Activated naive CD8-positive, alpha-beta T cell treated with anti-CD3 and anti-CD28 coated beads for 36 hours (primary cell): ENCODE measurements around the gene FBXO17. TPM values are rescaled to one million over a fixed set of nuclear protein-coding genes. Genes with fewer than 3 reads are reported as not detected.

Source experiments
- DNase-seq: peaks from one replicate; pipeline ENCODE4 v3.0.0; 2021
- H3K27ac Mint-ChIP-seq: one replicate; pipeline ENCODE4 v1.8.0; 2022; ENCODE audit warnings: mild to moderate bottlenecking, moderate library complexity, mixed read lengths
- H3K27me3 Mint-ChIP-seq: one replicate; pipeline ENCODE4 v1.8.0; 2022; ENCODE audit warnings: mild to moderate bottlenecking, mixed read lengths
- H3K36me3 Mint-ChIP-seq: one replicate; pipeline ENCODE4 v1.8.0; 2021; ENCODE audit warnings: mild to moderate bottlenecking, mixed read lengths
- H3K4me1 Mint-ChIP-seq: one replicate; pipeline ENCODE4 v1.8.0; 2021; ENCODE audit warnings: mixed read lengths
- H3K4me3 Mint-ChIP-seq: one replicate; pipeline ENCODE4 v1.8.0; 2022; ENCODE audit warnings: mild to moderate bottlenecking, moderate library complexity, mixed read lengths
- H3K9me3 Mint-ChIP-seq: one replicate; pipeline ENCODE4 v1.8.0; 2022; ENCODE audit warnings: mixed read lengths
- total RNA-seq, 2 experiments: library from RNA; stranded (reverse); gene quantifications; one replicate each; pipeline ENCODE4 v1.2.3, GENCODE V29; 2021

The FBXO17 gene
- total RNA-seq, 2 experiments from 2014 or later = not detected

GRCh38 chr19:38918526-38918925, 57.0 kb downstream of the FBXO17 start:
- H3K36me3 Mint-ChIP-seq = peaks cover 14% of the 10 kb centered on the region
- no peak overlapping the region for H3K27ac Mint-ChIP-seq
- DNase-seq = no peak
- H3K4me1 Mint-ChIP-seq = no peaks in the 10 kb centered on the region
- no peaks in the 10 kb centered on the region for H3K9me3 Mint-ChIP-seq
- no peaks in the 10 kb centered on the region for H3K27me3 Mint-ChIP-seq
- H3K4me3 Mint-ChIP-seq = no peak overlapping the region

DNA sequence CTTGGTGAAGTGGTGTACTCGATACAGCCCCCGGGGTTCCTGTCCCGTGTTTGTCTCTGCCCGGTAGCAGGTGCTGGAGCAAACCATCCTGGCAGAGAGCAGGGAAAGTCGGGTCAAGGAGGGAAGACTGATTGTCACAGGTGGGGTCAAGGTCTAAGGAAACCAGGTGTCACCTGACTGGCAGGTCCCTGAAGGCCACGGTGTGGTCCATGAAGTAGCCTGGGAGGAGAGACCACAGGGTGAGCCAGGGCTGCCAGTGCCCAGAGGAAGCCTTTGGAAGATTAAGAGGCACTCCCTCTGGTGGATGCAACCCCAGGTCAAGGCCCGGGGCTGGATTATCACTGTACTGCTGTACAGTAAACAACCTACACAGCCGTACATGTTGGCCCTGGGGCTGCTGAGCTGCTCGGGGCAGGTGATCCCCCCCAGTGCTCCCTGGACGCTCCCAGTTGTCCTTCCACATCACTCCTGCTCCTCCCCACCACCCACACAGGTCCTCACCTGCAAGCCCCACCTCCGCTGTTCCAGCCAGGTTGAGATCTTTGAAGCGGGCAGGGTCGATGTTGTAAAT, 57.5 kb downstream of the FBXO17 start:
- DNase-seq = no peak
- H3K36me3 Mint-ChIP-seq = peaks cover 14% of the 10 kb centered on the region
- no peak overlapping the region for H3K27ac Mint-ChIP-seq
- H3K9me3 Mint-ChIP-seq = no peaks in the 10 kb centered on the region
- H3K4me1 Mint-ChIP-seq = peaks cover 1% of the 10 kb centered on the region
- no peak overlapping the region for H3K4me3 Mint-ChIP-seq
- no peaks in the 10 kb centered on the region for H3K27me3 Mint-ChIP-seq

- H3K27me3 Mint-ChIP-seq = no peaks in the 10 kb centered on the region
- H3K9me3 Mint-ChIP-seq = no peaks in the 10 kb centered on the region
- peaks cover 6% of the 10 kb centered on the region for H3K4me1 Mint-ChIP-seq
- H3K4me3 Mint-ChIP-seq = no peak overlapping the region
- no peak for DNase-seq
- no peak overlapping the region for H3K27ac Mint-ChIP-seq
- H3K36me3 Mint-ChIP-seq = peaks cover 14% of the 10 kb centered on the region
Observed at GRCh38 chr19:38917516-38917915, 58.0 kb downstream of the FBXO17 start.

- DNase-seq = no peak
- H3K36me3 Mint-ChIP-seq = peaks cover 5% of the 10 kb centered on the region
- H3K27ac Mint-ChIP-seq = no peak overlapping the region
- peaks cover 7% of the 10 kb centered on the region for H3K4me1 Mint-ChIP-seq
- no peaks in the 10 kb centered on the region for H3K27me3 Mint-ChIP-seq
- no peaks in the 10 kb centered on the region for H3K9me3 Mint-ChIP-seq
- H3K4me3 Mint-ChIP-seq = no peak overlapping the region
Observed at GRCh38 chr19:38915329-38916321, 59.9 kb downstream of the FBXO17 start.

DNA sequence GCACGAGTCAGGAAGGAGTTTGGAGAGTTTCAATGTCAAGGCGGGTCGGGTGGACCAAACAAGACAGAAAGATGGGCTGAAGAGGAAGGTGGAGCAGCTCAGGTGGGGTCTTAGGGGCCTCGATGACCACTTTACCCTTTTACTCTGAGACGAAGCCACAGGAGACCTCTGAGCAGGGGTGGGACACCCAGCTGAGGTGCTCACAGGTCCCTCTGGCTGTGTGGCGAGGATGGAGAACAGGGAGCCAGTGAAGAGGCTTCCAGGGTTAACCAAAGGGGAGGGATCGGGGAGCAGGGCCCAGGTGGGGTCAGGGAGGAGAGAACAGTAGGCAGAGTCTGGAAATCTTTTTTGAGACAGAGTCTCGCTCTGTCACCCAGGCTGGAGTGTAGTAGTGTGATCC, 61.6 kb downstream of the FBXO17 start:
- H3K4me1 Mint-ChIP-seq = peaks cover 8% of the 10 kb centered on the region
- H3K27ac Mint-ChIP-seq = no peak overlapping the region
- H3K9me3 Mint-ChIP-seq = no peaks in the 10 kb centered on the region
- peaks cover 5% of the 10 kb centered on the region for H3K36me3 Mint-ChIP-seq
- no peaks in the 10 kb centered on the region for H3K27me3 Mint-ChIP-seq
- no peak for DNase-seq
- H3K4me3 Mint-ChIP-seq = no peak overlapping the region

DNA sequence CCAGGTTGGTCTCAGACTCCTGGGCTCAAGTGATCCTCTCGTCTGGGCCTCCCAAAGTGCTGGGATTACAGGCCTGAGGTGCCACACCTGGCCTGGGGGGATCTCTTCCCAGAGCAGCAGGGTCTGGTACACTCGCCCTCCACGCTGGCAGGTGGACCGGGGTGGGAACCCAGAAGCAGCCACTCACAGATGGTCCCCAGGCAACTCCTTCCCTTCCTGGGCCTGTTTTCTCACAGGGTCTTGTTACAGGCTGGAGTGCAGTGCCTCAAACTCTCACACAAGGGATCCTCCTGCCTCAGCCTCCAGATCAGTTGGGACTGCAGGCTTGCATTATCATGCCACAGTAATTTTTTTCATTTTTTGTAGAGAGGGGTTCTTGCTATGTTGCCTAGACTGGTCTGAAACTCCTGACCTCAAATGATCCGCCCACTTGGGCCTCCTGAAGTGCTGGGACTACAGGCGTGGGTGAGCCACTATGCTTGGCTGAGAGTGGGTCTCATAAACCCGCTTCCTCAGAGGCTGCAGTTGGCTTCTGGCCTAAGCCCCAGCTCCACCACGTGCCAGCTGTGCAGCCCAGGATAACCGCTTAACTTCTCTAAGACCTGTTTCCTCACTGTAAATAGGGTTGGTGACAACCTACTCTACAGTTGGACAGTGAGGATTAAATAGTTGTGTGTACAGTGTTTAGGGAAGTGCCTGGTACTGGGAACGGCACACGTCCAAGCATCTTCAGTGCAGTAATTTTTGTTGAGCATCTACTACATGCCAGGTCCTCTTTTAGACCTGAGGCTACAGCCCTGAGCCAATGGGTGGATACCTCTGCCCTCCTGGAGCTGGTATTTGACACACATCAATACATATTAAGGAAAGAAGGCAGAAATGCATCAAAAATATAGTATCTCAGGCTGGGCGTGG, 62.7 kb downstream of the FBXO17 start:
- Mint-ChIP-seq H3K27ac (no peak overlapping the region), H3K4me3 (no peak overlapping the region), H3K36me3 (peaks cover 15% of the 10 kb centered on the region), H3K9me3 (peaks cover under 1% of the 10 kb centered on the region), H3K4me1 (peaks cover 13% of the 10 kb centered on the region), H3K27me3 (no peaks in the 10 kb centered on the region)
- DNase-seq = no peak

- no peak for DNase-seq
- no peak overlapping the region for H3K27ac Mint-ChIP-seq
- no peaks in the 10 kb centered on the region for H3K27me3 Mint-ChIP-seq
- peaks cover 4% of the 10 kb centered on the region for H3K9me3 Mint-ChIP-seq
- no peak overlapping the region for H3K4me3 Mint-ChIP-seq
- H3K4me1 Mint-ChIP-seq = peaks cover 16% of the 10 kb centered on the region
- H3K36me3 Mint-ChIP-seq = peaks cover 28% of the 10 kb centered on the region
Observed at GRCh38 chr19:38911388-38912001, 64.0 kb downstream of the FBXO17 start.

- H3K27ac Mint-ChIP-seq = no peak overlapping the region
- peaks cover 16% of the 10 kb centered on the region for H3K4me1 Mint-ChIP-seq
- H3K4me3 Mint-ChIP-seq = no peak overlapping the region
Observed at GRCh38 chr19:38910488-38910887, 65.1 kb downstream of the FBXO17 start.

DNA sequence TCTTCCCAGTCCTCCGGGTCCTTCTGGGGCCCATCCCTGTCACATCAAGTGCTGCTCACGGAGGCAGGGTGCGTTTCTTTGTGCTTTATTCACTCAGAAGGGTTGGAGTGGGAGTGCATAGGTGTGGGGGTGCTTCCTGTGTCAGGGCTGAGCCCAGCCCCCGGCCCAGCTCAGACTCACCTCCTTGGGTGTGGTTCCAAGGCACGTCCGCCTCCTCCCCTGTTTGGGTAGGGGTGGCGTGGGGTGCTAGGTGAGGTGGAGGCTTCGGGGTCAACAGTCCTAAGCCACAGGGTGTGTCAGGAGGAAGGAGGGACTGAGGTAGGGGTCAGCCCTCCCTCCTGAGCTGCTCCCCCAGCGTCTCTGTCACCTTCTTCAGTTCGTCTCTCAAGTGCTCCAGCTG, 66.6 kb downstream of the FBXO17 start:
- H3K27ac Mint-ChIP-seq = no peak overlapping the region
- DNase-seq = no peak

More at GRCh38 chr19:38910488-38910887, 65.1 kb downstream of the FBXO17 start:
- H3K9me3 Mint-ChIP-seq = peaks cover 4% of the 10 kb centered on the region
- peaks cover 31% of the 10 kb centered on the region for H3K36me3 Mint-ChIP-seq
- no peak for DNase-seq
- H3K27me3 Mint-ChIP-seq = no peaks in the 10 kb centered on the region

DNA sequence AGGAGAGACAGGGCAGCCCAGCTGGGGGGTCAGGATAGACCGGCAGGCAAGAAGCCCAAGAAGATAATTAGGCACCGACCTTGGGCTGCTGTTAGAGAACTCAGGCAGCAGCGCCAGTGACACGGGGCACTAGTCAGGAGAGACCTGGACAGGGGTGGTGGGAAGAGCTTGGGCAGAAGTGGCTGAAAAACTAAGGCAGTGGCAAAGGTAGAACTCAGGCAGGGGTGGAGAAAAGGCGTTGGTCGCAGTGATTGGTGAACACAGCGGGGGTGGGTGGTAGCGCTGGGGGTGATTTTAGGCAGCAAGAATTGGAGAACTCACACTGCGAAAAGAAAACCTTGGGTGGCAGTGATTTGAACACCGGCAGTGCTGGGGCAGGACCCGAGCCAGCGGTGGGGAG, 67.9 kb downstream of the FBXO17 start:
- Mint-ChIP-seq H3K36me3 (peaks cover 38% of the 10 kb centered on the region), H3K4me3 (no peak overlapping the region), H3K27me3 (no peaks in the 10 kb centered on the region), H3K27ac (no peak overlapping the region), H3K9me3 (peaks cover 4% of the 10 kb centered on the region), H3K4me1 (peaks cover 15% of the 10 kb centered on the region)
- DNase-seq = no peak

More for the DNA sequence above, 66.6 kb downstream of the FBXO17 start:
- peaks cover 4% of the 10 kb centered on the region for H3K9me3 Mint-ChIP-seq
- no peaks in the 10 kb centered on the region for H3K27me3 Mint-ChIP-seq
- H3K4me1 Mint-ChIP-seq = peaks cover 17% of the 10 kb centered on the region
- H3K4me3 Mint-ChIP-seq = no peak overlapping the region
- peaks cover 36% of the 10 kb centered on the region for H3K36me3 Mint-ChIP-seq

- Mint-ChIP-seq H3K4me3 (no peak overlapping the region), H3K27ac (peak overlapping the region; percentile 58), H3K36me3 (peaks cover 39% of the 10 kb centered on the region), H3K9me3 (peaks cover 4% of the 10 kb centered on the region), H3K27me3 (no peaks in the 10 kb centered on the region), H3K4me1 (peaks cover 12% of the 10 kb centered on the region)
- no peak for DNase-seq
Observed at GRCh38 chr19:38907227-38907626, 68.3 kb downstream of the FBXO17 start.

- DNase-seq = no peak
- H3K9me3 Mint-ChIP-seq = peaks cover 5% of the 10 kb centered on the region
- H3K4me3 Mint-ChIP-seq = no peak overlapping the region
- no peak overlapping the region for H3K27ac Mint-ChIP-seq
- H3K27me3 Mint-ChIP-seq = no peaks in the 10 kb centered on the region
- peaks cover 18% of the 10 kb centered on the region for H3K4me1 Mint-ChIP-seq
- peaks cover 53% of the 10 kb centered on the region for H3K36me3 Mint-ChIP-seq
Observed at GRCh38 chr19:38905620-38906019, 69.9 kb downstream of the FBXO17 start.

DNA sequence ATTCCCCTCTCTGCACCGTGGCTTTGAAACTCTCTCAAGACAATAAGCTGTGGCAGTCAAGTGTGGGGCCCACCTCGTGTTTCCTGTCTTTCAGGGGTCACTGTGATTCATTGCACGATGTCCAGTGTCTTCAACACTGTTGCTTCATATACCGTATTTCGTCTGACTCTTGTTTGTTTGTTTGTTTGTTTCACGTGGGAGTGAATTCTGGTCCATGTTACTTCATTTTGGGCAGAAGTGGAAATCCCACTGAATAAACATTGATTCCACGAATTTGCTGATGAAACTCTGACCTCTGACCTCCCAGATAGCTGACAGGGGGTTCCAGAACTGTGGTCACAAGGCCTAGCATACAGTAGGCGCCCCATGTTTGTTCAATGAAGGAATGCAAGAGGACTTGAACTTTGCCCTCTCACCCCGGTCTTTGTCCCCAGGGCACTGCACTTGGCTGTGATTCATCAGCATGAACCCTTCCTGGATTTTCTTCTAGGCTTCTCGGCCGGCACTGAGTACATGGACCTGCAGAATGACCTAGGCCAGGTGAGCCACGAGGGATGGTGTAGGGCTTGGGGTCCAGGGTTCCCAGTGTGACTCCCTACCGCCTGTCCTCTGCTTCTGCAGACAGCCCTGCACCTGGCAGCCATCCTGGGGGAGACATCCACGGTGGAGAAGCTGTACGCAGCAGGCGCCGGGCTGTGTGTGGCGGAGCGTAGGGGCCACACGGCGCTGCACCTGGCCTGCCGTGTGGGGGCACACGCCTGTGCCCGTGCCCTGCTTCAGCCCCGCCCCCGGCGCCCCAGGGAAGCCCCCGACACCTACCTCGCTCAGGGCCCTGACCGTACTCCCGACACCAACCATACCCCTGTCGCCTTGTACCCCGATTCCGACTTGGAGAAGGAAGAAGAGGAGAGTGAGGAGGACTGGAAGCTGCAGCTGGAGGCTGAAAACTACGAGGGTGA, 70.7 kb downstream of the FBXO17 start:
- Mint-ChIP-seq H3K4me1 (peaks cover 18% of the 10 kb centered on the region), H3K4me3 (no peak overlapping the region), H3K36me3 (peaks cover 53% of the 10 kb centered on the region), H3K27ac (no peak overlapping the region), H3K9me3 (peaks cover 5% of the 10 kb centered on the region), H3K27me3 (no peaks in the 10 kb centered on the region)
- no peak for DNase-seq
